Measurements from ENCODE around the gene TSPAN9. TPM values are rescaled to one million over a fixed set of nuclear protein-coding genes. Genes with fewer than 3 reads are reported as not detected.

TSPAN9 gene
- total RNA-seq, 4 donors from 2014 or later: 9.9 to 47.3 (median 15.4) TPM

- TF ChIP-seq CTCF (IDR thresholded peaks at IDR 0.05; ENCODE audit: low read depth): no peak
These were observed 199.0 kb downstream of the TSPAN9 start for GRCh38 chr12:3276226-3276625.

GRCh38 chr12:3277306-3277943 is 200.2 kb downstream of the TSPAN9 start:
- TF ChIP-seq CTCF (IDR thresholded peaks at IDR 0.05; ENCODE audit: low read depth): no peak

GRCh38 chr12:3278681-3279414 is 201.7 kb downstream of the TSPAN9 start:
- TF ChIP-seq CTCF (IDR thresholded peaks at IDR 0.05; ENCODE audit: low read depth): no peak

- no peak for TF ChIP-seq CTCF (IDR thresholded peaks at IDR 0.05; ENCODE audit: low read depth)
These were observed 202.2 kb downstream of the TSPAN9 start for GRCh38 chr12:3279415-3279780.

GRCh38 chr12:3279832-3280231 is 202.7 kb downstream of the TSPAN9 start:
- no peak for TF ChIP-seq CTCF (IDR thresholded peaks at IDR 0.05; ENCODE audit: low read depth)

- TF ChIP-seq CTCF (IDR thresholded peaks at IDR 0.05; ENCODE audit: low read depth): no peak
These were observed 203.8 kb downstream of the TSPAN9 start for GRCh38 chr12:3280967-3281366.

- no peak for TF ChIP-seq CTCF (IDR thresholded peaks at IDR 0.05; ENCODE audit: low read depth)
These were observed 204.6 kb downstream of the TSPAN9 start for GRCh38 chr12:3281588-3282383.
